ENCODE measurements around the gene RAET1G.

DNA sequence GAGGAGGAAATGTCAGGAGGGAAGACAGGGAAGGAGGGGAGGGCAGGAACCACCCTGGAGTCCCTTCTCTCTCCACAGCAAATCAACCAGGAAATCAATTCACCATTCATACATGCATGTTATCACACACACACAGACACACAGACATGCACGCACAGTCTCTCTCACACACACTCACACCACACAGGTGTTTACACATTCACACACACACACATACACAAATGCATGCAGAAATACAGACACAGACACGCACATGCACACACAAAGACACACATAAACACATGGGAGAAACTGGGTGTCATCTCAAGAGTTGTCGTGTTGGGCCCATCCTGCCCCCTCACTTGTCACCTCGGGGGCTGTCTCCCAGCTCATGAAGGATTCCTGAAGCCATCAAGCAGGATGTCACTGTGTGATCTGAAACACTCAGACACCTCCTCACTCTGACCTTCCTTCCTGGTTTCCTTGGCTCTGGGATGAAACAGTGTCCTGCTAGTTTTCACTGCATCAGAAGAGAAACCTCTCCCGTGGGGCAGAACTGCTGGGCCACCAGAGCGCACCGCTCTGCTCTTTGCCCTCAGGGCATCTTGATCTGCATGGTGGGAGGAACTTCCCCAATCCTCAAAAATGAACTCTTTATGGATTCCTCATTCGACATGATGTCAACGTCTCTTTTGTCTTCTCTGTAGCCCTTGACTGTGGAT lies 9.2 kb downstream of the RAET1G start:
- TF ChIP-seq, protein P1, sequence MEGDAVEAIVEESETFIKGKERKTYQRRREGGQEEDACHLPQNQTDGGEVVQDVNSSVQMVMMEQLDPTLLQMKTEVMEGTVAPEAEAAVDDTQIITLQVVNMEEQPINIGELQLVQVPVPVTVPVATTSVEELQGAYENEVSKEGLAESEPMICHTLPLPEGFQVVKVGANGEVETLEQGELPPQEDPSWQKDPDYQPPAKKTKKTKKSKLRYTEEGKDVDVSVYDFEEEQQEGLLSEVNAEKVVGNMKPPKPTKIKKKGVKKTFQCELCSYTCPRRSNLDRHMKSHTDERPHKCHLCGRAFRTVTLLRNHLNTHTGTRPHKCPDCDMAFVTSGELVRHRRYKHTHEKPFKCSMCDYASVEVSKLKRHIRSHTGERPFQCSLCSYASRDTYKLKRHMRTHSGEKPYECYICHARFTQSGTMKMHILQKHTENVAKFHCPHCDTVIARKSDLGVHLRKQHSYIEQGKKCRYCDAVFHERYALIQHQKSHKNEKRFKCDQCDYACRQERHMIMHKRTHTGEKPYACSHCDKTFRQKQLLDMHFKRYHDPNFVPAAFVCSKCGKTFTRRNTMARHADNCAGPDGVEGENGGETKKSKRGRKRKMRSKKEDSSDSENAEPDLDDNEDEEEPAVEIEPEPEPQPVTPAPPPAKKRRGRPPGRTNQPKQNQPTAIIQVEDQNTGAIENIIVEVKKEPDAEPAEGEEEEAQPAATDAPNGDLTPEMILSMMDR (IDR thresholded peaks at IDR 0.05; ENCODE audit: low read depth, low read length), result no peak
- no peak for TF ChIP-seq EZH2phosphoT487 (IDR thresholded peaks at IDR 0.05; ENCODE audit: low read depth)

Measured in OCI-LY3 (cell line).